Islet of Langerhans (tissue), 1 donor: ENCODE results near the gene NUP214.
"Not testable (repeated sequence)": the region's sequence is repeated elsewhere in the genome, so short reads cannot be mapped to it uniquely, and the experiment has no call there.

ENCODE experiments used
- FAIRE-seq: peaks from one replicate; lab custom pipeline; 2011; peaks lifted over from hg19 to GRCh38; lab: Jason Lieb, UNC

NUP214 gene

DNA sequence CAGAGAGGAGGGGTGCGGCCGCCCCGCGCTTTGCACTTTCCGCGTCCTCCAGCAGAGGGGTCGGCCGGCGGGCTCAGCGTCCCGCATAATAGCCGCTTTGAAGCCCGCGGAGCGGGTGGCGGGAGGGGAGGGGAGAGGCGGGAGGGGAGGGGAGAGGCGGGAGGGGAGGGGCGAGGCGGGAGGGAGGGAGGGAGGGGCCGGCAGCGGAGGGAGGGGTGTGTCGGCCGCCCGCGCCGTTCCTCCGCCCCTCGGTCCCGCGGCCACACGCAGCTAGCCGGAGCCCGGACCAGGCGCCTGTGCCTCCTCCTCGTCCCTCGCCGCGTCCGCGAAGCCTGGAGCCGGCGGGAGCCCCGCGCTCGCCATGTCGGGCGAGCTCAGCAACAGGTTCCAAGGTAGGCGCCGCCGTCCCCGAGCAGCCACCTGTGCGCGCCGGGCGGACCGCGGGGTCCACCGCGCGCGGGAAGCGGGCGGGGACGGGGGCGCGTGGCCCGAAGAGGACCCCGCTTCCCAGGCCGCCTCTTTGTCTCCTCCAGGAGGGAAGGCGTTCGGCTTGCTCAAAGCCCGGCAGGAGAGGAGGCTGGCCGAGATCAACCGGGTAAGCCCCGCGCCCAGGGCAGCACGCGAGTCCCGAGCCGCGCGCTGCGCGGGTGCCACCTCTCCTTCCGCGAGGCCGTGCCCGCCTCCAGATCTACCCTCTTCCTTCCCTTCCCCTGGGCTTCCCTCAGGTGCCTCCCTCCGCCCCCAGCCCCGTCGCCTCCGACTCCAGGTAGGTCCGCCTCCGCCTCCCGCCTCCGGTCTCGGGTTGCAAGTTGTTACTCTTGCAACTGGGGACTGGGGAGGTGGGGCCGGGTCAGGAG is 28.9 kb upstream of the NUP214 start, which contains the start of gene AIF1L:
Gene AIF1L (plus strand): TSS at position 263 of the 857 bp plus-strand sequence. CDS start 99 bp downstream, at position 362.
- FAIRE-seq = no peak

DNA sequence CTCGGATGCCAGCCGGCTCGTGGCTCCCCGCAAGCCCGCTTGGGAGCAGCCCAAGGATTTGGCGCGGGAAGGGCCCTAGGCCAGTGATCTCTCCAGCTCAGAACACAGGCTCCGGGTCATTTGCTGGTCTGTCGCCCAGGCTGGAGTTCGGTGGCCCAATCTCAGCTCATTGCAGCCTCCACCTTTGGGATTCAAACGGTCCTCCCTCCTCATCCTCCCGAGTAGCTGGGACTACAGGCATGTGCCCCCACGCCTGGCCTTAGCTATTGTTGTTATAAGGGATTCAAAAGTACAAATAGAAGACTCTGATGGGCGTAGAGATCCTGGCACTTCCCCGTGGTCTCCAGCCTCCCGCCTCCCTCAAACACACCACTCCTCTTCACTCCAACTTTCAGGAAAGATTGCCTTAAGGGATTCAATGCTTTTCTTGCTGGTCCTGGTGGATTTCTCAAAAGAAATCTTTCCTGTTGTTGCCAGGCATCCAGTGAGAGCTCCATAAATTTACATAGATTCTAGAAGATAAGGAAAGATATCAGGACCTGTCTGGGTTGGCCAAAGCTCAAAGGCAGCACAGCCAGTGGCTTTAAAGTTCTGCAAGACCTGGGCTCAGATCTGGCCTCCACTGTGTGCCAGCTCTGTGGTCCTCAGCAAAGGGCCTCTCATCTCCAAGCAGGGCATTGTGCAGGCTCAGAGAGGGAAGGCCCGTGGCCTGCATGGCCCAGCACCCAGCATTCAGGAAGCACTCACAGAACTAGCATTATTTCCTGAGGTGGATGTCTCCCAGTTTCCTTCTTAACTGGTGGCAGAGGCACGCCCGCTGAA is 28.0 kb upstream of the NUP214 start:
- no peak for FAIRE-seq

DNA sequence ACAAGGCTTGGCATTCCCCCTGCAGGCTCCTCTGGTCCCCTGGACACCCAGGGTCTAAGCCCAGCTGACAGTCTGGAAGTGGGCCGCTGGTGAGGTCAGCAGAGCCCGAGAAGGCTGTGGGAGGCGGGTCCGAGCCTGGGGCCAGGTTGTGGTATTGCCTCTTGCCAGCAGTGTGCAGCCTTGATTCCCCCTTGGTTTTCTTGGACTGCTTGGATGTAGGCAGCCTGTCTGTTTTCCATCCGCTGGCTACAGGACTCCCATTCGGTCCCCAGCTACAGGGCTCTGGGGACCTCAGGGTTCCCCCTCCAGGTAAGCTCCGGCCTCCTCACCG is 27.5 kb upstream of the NUP214 start:
- no peak for FAIRE-seq

DNA sequence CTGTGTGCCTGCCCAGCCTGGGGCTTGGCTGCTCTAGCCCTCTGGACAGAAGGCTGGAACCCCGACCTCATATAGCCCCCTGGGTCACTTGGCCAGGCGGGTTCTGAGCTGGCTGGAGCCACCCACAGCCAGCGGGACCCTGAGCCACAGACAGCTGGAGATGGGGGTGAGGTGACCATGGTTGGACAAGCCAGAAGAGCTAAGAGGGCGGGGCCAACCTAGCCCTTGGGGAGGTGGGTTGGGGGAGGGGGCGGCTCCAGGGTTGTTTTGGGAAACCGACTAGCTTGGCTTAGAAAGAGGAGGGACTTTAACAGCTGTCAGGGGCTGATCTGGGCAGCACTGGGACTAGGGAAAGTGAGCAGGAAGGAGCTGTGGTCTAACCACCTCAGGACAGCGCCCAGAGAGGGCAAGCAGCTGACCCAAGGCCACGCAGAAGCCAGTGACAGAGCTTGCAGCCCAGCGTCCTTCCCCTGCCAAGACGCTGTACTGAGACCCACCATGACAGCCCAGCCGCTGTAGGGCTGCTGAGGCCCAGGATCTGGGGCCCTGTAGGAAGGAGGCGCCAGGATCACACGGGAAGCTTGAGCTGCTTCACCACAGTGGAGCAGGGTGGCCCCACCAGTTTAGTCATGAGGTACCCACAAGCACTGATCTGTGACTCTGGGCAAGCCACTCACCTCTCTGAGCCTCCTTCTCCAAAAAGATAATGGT is 26.8 kb upstream of the NUP214 start:
- FAIRE-seq = no peak

DNA sequence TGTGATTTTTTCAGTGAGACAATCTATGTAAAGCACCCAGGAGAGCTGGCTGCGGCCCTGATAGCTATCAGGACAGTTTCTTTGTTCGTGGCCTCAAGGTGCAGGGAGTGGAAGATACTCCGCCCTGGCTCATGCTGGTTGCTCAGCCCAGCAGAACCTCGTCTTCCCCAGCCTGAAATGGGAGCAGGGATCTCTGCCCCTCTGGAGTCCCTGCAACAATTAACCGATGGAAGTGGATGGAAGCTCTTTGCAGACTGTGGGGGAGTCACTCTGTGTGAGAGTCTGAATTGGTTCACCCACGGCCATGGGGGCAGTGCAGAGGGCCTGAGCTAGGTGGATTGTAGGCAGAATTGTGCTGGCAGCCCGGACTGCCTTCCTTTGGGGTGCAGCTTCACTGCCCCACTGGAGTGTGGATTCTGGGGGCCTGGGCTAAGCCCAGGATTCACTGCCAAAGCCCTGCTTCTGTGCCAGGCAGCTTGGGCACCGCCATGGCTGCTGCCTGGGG is 26.2 kb upstream of the NUP214 start:
- FAIRE-seq = no peak

DNA sequence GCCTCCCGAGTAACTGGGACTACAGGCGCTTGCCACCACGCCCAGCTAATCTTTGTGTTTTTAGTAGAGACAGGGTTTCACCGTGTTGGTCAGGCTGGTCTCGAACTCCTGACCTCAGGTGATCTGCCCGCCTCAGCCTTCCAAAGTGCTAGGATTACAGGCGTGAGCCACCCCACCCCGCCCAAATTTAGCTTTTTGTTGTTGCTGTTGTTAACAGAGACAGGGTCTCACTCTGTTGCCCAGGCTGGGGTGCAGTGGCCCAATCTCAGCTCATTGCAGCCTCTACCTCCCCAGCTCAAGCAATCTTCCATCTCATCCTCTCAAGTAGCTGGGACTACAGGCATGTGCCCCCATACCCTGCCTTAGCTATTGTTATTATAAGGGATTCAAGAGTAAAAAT is 25.5 kb upstream of the NUP214 start:
- not testable (repeated sequence) for FAIRE-seq

DNA sequence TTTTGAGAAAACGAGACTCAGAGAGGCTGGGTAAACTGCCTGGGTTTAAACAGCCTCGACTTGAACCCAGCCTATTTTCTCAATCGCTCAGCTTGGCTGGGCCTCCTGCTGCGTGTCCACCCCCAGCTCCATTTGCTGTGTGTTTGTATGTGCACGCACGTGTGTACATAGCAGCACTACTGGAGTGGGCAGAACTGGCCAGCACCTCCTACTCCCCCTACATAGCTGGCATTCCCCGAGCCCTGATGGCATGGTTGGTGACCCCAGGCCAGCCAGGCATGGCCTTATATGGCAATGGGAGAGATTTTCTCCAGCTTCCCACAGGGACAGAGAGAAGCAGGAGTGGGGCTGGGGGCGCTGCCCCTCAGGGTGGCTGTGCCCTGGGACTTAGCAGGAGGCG is 24.9 kb upstream of the NUP214 start:
- no peak for FAIRE-seq

DNA sequence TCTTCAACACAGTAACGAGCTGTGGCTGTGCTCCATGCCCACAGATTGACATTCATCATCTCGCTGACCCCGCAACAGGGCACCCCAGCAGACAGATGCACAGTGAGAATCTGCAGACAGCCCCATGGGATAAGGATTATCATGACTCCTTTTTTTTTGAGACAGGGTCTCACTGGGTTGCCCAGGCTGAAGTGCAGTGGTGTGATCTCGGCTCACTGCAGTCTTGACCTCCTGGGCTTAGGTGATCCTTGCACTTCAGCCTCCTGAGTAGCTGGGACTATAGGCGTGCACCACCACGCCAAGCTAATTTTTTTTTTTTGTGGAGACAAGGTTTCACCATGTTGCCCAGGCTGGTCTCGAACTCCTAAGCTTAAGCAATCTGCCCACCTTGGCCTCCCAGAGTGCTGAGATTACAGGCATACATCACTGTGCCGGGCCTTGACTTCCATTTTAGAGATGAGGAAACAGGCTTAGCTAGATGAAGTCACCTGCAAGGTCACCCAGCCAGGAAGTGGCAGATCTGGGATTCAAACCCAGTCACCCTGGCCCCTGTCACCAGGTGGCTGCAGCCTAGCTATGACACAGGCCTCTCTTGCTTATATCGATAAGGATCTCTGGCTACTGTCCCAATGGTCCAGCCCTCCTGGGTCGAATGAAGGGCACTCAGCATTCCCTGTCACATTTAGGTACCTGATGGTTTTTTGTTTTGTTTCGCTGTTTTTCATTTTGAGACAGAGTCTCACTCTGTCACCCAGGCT is 24.0 kb upstream of the NUP214 start:
- no peak for FAIRE-seq

DNA sequence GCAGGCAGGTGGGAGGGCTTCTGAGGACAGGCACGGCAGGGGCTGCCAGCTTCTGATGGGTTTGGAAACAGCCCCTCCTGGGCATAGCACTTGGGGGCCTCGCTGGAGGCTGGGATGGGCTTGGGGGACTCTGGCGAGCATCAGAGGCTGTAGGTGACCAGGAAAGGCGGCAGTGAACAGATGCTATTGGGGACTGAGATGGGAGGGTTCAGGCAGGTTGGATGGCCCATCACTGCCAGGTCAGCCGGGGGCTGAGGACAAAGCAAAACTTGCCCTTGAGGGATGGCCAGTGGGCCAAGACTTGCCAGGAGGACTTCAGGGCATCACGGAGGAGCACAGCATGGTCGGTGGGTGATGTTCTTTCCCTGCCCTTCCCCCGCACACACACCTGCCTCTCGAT is 22.4 kb upstream of the NUP214 start:
- no peak for FAIRE-seq

DNA sequence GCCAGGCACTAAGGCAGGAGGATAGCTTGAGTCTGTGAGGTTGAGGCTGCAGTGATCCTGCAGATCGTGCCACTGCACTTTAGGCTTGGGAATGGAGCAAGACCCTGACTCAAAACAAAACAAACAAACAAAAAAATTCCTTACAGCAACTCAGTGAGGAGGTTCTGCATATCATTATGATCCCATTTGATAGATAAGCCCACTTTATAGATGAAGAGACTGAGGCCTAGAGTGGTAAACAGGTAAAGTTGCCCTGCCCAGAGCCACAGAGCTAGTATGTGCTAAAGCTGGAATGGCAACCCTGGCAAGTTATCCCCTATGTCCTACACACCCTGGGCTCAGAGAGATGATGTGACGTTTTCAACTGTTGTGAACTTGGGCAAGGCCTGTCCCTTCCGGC is 21.9 kb upstream of the NUP214 start:
- no peak for FAIRE-seq

DNA sequence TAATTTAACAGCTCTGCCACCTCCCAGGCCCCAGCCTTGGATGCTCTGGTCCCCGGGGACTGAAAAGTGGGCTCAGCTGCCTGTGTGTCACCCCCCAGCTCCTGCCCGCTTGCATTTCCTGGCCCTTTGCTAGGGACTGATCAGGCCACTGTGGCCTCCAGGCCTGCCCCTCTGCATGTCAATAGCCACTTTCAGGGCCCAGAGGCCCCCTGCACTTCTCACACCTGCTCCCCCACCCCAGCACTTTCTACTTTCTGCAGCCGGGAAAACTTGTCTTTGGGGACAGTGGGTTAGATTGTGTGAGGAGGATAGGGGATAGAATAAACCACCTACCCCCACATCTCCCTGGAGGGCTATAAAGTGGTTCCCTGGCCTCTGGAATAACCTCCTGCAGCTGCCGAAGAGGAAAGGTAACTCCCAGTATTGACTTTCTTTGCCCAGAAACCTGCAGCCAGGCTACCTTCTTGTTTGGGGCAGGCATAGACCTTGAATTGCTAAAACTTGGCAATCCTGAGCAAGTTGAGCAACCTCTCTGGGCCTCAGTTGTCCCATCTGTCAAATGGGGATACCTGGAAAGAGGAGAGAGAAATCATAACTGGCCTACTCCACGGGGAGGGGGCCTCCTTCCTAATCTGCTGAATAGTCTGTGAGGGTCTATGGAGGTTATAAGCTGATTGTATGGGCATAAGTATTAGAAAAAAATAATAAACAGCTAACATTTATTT is 21.2 kb upstream of the NUP214 start:
- FAIRE-seq = no peak

DNA sequence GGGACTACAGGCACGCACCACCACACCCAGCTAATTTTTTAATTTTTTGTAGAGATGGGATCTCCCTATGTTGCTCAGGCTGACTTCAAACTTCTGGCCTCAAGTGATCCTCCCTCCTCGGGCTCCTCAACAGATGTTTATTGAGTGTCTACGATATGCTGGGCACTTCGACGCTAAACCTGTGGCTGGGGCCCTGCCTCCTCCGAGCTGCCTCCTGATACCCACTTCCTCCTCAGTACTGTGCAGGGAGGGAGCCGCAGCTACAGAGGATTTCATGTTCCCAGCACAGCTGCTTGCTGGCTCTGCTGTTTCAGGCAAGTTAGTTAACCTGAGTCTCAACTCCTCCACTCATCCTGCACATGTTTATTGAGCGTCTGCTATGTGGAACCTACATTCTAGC is 19.4 kb upstream of the NUP214 start:
- no peak for FAIRE-seq

DNA sequence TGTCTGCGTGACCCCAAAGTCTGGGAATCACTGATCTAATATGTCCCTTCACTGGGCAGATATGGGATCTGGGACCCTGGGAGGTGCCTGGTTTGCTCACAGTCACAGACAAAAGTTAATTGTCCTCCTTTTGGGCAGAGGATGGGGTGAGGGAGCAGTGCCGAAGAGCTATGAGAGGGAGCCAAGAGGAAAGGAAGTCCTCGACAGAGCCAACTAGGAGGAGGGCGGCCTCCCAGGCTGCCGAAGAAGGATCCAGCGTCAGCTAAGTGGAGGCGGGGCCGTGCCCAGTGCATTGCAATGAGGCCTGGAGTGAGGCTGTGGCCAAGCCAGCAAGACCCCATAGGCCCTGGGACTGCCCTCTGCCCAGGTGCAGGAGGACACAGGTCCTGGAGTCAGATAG is 17.6 kb upstream of the NUP214 start:
- no peak for FAIRE-seq

DNA sequence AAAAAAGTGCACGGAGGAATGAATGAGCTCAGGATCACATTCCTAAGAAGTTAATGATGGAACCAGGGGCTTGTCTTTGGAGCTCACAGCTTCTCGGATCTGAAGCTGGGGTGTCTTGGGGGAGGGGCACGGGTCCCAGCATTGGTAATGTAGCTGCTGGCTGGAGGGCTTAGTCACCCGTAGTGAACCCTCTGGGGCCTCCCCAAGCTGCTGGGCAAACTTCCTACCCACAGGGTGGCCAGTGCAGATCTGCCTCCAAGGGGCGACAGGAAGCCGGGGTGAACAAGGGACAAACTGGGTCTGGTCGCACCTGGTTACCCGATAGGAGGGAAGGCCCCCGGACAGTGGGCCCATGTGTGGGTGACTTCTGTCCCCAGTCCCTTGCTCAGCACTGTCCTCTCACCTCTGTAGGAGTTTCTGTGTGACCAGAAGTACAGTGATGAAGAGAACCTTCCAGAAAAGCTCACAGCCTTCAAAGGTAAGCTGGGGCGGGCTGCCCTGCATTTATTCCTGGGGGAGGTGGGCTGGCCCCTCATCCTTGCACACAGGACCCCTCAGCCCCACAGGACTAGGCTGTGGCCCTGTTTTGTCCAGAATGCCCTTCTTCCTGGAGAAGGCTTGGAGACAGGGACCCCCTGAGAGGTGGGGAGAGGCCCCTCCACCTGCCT is 14.1 kb upstream of the NUP214 start:
- no peak for FAIRE-seq

DNA sequence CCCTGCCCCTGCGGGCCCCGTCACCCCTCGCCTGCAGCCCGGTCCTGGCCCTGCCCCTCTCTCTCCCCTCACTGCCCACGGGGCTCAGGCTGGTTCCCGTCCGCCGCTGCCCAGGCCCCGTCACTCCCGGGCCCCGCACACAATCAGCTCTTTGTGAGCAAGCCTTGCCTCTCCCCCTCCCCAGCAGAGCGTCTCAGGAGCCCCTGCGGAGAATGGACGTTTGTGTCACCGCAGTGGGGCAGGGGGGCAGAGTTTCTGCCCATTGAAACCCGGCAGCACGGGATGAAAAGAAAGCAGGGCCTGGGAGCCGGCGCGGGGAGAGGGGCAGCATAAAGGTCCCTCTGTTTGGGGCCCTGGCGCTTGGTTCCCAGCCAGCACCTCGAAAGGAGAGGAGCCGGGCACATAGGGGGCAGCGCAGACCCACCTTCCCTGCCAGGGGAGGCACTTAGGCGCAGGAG is 13.5 kb upstream of the NUP214 start:
- no peak for FAIRE-seq

DNA sequence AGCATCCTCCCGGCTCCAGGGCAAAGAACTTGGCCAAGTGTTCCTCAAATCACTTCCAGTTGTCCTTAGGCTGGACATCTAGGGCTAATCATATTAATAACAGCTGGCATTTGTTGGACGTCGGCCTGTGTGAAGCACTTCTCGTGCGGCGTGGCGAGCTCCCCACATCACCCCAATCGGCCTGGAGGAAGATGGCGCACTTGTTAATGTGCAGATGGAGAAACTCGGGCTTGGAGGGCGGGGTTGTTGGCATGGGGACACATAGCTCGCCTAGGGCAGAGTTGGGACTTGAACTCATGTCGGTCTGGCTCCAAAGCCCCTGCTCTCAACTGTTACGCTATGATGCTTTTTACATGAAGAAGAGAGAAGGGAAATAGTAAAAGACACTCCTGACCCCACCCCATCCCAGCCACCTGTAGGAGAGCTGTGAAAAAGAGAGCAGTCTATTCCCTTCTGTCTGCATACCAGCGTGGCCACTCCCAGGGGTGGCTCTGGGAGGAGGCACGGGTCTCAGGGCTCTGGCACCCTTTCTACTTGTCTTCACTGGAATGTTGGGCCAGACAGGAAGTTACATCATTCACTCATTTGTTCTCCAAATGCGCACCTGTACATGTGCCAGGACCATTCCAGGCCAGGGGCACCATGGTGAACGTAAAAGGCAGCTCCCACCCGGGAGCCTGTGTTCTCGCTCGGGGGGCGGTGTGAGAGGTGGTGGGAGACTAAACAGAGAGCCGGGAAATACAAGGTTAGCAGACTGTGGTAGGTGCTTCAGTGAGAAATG is 12.8 kb upstream of the NUP214 start:
- FAIRE-seq = no peak

DNA sequence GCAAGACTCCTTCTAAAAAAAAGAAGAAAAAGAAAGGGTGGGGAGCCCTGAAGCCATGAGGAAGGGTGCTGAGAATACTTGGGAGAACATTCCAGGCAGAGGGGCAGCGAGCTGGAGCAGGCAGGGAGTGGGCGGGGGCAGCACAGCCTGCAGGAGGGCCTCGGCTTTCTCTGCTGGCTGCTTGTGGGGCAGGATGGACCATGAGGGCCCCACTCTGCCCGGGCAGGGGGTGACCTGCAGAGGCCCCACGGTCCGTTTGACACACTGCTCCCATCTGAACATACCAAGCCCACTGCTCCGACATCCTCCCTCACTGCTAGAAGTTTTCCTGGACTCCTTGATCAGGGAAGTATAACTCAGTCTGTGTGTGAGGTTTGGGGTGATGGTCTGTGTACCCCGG is 11.7 kb upstream of the NUP214 start:
- no peak for FAIRE-seq

DNA sequence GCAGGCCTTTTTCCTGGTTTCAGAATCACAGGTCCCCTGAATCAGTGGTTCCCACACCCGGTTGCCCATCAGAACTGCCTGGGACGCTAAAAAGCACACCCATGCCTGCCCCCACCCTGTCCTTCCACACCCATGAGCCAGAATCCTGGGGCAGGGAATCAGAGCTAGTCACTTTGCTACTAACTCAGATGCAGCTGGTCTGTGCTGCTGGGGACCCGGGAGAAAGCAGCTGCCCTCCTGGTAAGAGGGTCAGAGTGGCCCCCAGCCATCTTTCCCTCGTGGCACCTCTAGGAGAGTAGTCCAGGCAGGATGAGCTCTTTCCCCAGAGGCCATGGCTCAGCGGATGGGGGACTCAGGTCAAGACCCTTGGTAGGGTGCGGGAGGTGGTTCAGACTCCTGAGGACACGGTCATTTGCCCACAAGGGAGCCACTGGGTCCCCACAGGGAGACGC is 11.3 kb upstream of the NUP214 start:
- no peak for FAIRE-seq

DNA sequence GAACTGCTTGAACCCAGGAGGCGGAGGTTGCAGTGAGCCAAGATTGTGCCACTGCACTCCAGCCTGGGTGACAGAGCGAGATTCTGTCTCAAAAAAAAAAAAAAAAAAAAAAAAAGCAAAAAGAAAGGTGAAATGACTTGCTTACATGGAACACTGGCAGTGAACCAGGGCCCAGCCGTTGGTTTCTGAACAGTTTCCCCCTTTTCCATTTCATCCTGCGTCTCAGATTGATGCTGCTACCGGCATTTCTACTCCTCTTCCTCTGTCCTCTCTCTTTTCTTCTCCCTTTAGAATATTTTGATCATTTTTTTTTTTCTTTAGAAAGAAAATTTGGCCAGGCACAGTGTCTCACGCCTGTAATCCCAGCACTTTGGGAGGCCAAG is 10.0 kb upstream of the NUP214 start:
- not testable (repeated sequence) for FAIRE-seq
